ENCODE data around the gene ATP1A4. TPM values are rescaled to one million over a fixed set of nuclear protein-coding genes. Genes with fewer than 3 reads are reported as not detected.

ATP1A4 gene
- total RNA-seq, 1 experiment from 2014 or later: not detected

- Histone ChIP-seq H3K9me3 (ENCODE audit: control insufficient read depth, insufficient read depth, low read depth, low read length) (no peaks in the 10 kb centered on the region), H3K4me1 (ENCODE audit: control insufficient read depth, insufficient read depth, low read length) (no peaks in the 10 kb centered on the region), H3K36me3 (ENCODE audit: control insufficient read depth, insufficient read depth, low read length) (peaks cover 40% of the 10 kb centered on the region), H3K4me3 (ENCODE audit: low read depth in 2 of 2, low read length in 2 of 2) (no peak overlapping the region), H3K27me3 (ENCODE audit: control insufficient read depth, insufficient read depth, low read length) (no peaks in the 10 kb centered on the region), H3K27ac (ENCODE audit: low read length) (no peak overlapping the region)
- no TSS peak for BruUV-seq (replicated peaks)
- in situ Hi-C loops (cut with HindIII; ENCODE audit: low pct_unique_long_range_greater_than_20kb, low sequenced_read_pairs): no loop called here
- TF ChIP-seq TCF7L2 (IDR thresholded peaks at IDR 0.05; ENCODE audit: low read depth, low read length) (no peak), POLR2AphosphoS5 (IDR thresholded peaks at IDR 0.05; ENCODE audit: low read depth, low read length) (no peak), CTCF (IDR thresholded peaks at IDR 0.05) (no peak), SIN3A (IDR thresholded peaks at IDR 0.05; ENCODE audit: borderline replicate concordance, insufficient read depth, low read depth, low read length) (no peak)
- TF ChIP-seq, protein P1, sequence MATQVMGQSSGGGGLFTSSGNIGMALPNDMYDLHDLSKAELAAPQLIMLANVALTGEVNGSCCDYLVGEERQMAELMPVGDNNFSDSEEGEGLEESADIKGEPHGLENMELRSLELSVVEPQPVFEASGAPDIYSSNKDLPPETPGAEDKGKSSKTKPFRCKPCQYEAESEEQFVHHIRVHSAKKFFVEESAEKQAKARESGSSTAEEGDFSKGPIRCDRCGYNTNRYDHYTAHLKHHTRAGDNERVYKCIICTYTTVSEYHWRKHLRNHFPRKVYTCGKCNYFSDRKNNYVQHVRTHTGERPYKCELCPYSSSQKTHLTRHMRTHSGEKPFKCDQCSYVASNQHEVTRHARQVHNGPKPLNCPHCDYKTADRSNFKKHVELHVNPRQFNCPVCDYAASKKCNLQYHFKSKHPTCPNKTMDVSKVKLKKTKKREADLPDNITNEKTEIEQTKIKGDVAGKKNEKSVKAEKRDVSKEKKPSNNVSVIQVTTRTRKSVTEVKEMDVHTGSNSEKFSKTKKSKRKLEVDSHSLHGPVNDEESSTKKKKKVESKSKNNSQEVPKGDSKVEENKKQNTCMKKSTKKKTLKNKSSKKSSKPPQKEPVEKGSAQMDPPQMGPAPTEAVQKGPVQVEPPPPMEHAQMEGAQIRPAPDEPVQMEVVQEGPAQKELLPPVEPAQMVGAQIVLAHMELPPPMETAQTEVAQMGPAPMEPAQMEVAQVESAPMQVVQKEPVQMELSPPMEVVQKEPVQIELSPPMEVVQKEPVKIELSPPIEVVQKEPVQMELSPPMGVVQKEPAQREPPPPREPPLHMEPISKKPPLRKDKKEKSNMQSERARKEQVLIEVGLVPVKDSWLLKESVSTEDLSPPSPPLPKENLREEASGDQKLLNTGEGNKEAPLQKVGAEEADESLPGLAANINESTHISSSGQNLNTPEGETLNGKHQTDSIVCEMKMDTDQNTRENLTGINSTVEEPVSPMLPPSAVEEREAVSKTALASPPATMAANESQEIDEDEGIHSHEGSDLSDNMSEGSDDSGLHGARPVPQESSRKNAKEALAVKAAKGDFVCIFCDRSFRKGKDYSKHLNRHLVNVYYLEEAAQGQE (IDR thresholded peaks at IDR 0.05; ENCODE audit: insufficient read depth in 1 of 2, low read depth in 2 of 2, low read length in 1 of 2): no peak
- ChIA-PET POLR2A (no interaction called here), CTCF (interaction anchor here (1.2 to 2.6 kb wide), 3 partner anchors 16 to 119 kb away, joined by 4 to 18 read pairs (median 15); no protein-coding TSS in a partner anchor)
- no peak for ATAC-seq
- intact Hi-C loops (cut with micrococcal nuclease; ENCODE audit: unreplicated experiment): loop anchor here (10.0 kb wide), 1 partner anchor 1974 kb away; no protein-coding TSS in a partner anchor
- DNase-seq (ENCODE audit: low read depth, low spot score): no peak
These were observed 68.9 kb downstream of the ATP1A4 start for GRCh38 chr1:160220301-160220700.

- BruUV-seq (replicated peaks): no TSS peak
- no peak for DNase-seq (ENCODE audit: low read depth, low spot score)
- H3K36me3 ChIP-seq (ENCODE audit: control insufficient read depth, insufficient read depth, low read length): peaks cover 41% of the 10 kb centered on the region
- H3K27me3 ChIP-seq (ENCODE audit: control insufficient read depth, insufficient read depth, low read length): no peaks in the 10 kb centered on the region
- ChIA-PET POLR2A (no interaction called here), CTCF (interaction anchor here (0.7 kb wide), 1 partner anchor 28 kb away, joined by 3 read pairs; no protein-coding TSS in a partner anchor)
- H3K9me3 ChIP-seq (ENCODE audit: control insufficient read depth, insufficient read depth, low read depth, low read length): no peaks in the 10 kb centered on the region
- in situ Hi-C loops (cut with HindIII; ENCODE audit: low pct_unique_long_range_greater_than_20kb, low sequenced_read_pairs) (no loop called here), intact Hi-C loops (cut with micrococcal nuclease; ENCODE audit: unreplicated experiment) (loop anchor here (10.0 kb wide), 1 partner anchor 1974 kb away; no protein-coding TSS in a partner anchor)
- H3K4me1 ChIP-seq (ENCODE audit: control insufficient read depth, insufficient read depth, low read length): no peaks in the 10 kb centered on the region
- TF ChIP-seq POLR2AphosphoS5 (IDR thresholded peaks at IDR 0.05; ENCODE audit: low read depth, low read length) (no peak), SIN3A (IDR thresholded peaks at IDR 0.05; ENCODE audit: borderline replicate concordance, insufficient read depth, low read depth, low read length) (no peak), CTCF (IDR thresholded peaks at IDR 0.05) (no peak), TCF7L2 (IDR thresholded peaks at IDR 0.05; ENCODE audit: low read depth, low read length) (no peak)
- TF ChIP-seq, protein P1 (IDR thresholded peaks at IDR 0.05; ENCODE audit: insufficient read depth in 1 of 2, low read depth in 2 of 2, low read length in 1 of 2): no peak
- no peak overlapping the region for H3K27ac ChIP-seq (ENCODE audit: low read length)
- no peak overlapping the region for H3K4me3 ChIP-seq (ENCODE audit: low read depth in 2 of 2, low read length in 2 of 2)
- no peak for ATAC-seq
These were observed 69.7 kb downstream of the ATP1A4 start for GRCh38 chr1:160221089-160221488.

Measured in Panc1 (cell line).